GM18507 (cell line): ENCODE data around the gene IMMP2L.

Experiments
- DNase-seq: peaks from one replicate; pipeline ENCODE4 v3.0.0; 2011; ENCODE audit warnings: low read depth; ENCODE audit not compliant: insufficient read length; ENCODE audit errors: extremely low spot score
- FAIRE-seq: peaks from 2 replicates; lab custom pipeline; 2011; peaks lifted over from hg19 to GRCh38; lab: Jason Lieb, UNC

The IMMP2L gene

DNA sequence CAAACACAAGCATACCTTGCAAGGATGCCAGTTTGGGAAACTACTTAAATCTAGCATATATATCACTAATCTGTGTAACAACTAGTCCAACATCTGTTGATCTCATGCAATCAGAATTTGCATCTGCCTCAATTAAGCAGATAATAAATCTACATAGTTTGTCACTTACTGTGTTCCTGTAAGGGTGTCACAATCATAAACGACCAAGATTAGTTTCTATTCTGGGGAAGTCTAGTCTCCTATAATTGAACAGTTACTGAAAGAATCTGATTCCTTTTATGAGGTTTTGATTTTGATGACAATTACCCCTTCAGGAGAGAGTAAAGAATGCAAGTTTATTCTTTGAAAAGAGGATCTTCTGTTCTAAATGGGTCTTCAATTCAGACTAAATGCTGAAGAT, 556.8 kb downstream of the IMMP2L start:
- FAIRE-seq: no peak

DNA sequence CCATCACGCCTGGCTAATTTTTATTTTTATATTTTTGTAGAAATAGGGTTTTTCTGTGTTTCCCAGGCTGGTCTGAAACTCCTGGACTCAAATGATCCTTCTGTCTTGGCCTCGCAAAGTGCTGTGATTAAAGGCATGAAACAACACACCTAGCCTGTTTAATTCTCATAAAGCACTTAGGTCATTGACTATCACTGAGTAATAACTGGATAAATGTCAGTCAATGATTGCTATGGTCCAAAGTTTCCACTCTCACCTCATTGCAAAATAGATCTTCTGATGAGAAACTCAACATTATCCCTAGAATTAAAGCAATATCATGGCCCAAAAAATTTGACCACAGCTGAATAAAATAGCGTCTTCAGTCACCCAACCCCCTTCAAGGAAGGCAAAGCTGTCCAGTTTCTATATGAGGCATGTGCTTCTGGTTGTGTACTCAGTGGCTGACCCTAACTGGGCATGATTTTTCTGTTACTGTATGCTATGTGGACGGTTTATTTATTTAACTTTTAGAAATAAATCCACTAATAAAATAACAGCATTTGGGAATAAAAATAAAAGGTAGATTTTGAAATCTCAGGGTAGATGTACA, 557.9 kb downstream of the IMMP2L start:
- DNase-seq (no peak), FAIRE-seq (no peak)

More for the DNA sequence above, 556.8 kb downstream of the IMMP2L start:
- no peak for DNase-seq

DNA sequence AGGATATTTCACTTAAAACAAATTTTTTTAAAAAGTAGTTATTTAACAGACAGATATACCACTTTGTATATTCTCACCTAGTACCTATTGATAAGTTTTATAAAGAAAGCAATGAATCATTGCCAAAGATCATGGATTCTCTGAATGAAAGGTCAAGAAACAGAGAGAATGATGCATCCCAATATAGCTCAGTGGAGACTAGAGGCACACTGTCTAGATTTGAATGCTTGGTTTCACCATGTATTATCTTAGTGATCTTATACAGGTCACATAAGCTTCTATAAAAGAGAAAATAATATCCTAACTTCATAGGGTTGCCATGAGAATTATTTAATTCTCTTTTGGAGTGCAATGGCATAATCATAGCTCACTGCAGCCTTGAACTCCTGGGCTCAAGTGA, 558.4 kb downstream of the IMMP2L start:
- no peak for FAIRE-seq

DNA sequence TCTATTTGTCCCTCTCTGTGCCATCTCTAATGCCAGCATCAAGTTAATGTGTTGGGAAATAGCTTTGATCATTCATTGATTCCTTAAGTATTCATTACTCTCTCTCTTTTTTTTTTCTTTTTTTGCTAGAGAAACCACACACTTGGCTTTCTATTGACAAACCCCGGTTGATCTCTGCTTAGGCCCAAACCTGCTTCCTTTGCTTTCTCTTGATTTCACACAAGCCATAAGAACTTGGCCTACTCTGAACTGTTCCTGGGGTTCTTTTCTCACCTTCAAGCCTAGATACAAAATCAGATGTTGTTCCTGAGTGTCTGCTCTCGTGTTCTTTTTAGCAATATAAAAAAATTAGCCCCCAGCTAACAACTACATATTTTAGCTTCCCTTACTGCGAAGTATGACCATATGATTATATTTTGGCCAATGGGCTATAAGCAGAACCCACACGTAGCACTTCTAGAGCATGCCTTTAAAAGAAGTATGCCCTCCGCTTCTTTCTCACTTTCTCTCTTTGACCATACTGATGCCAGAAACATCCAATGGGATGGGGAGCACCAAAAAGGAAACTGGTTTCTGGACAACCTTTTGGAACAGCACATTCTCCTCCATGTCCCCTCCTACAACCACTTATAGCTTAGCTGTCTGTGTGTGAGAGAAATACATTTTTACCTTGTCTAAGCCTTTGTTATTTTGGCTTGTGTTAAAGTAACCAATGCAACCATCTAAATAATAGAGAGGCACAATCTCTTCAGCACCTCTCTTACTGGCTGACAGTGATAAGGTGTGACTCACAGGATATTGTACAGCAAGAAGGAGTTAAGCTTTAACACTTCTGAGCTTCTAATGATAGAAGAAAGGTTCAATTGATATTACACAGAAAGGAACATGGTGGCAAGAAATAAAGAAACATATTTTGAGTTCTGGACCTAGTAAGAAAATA, 568.0 kb downstream of the IMMP2L start:
- FAIRE-seq (no peak), DNase-seq (no peak)

More for the DNA sequence above, 558.4 kb downstream of the IMMP2L start:
- no peak for DNase-seq

DNA sequence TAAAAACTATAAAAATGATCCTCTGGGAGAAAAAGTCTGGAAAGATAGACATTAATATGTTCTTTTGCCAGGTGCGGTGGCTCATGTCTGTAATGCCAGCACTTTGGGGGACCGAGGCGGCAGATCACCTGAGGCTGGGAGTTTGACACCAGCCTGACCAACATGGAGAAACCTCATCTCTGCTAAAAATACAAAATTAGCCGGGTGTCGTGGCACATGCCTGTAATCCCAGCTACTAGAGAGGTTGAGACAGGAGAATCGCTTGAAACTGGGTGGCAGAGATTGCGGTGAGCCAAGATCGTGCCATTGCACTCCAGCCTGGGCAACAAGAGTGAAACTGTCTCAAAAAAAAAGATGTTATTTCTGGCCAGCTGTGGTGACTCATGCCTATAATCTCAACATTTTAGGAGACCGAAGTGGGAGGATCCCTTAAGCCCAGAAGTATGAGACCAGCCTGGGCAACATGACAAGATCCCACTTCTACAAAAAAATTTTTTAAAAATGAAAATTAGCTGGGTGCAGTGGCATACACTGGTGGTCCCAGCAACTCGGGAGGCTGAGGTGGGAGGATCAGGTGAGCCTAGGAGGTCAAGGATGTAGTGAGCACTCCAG, 573.3 kb downstream of the IMMP2L start:
- FAIRE-seq (no peak), DNase-seq (no peak)

DNA sequence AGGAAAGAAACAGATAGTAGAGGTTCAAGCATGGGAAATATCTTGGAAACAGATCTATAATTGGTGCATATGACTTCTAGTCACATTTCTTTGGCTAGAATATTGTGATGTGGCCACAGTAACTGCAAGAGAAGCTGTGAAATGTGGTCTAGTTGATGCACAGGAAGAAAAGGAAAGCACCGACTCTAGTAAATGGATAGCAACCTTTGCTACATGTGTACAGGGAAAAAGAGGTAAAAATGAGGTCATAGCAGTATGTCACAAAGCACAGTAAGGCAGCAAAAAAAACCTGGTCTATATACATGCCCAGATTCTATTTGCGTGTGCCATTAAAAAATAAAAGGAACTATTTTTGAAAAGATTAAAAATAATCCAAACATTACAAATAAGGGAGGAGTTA, 573.9 kb downstream of the IMMP2L start:
- FAIRE-seq: no peak
- DNase-seq: no peak

DNA sequence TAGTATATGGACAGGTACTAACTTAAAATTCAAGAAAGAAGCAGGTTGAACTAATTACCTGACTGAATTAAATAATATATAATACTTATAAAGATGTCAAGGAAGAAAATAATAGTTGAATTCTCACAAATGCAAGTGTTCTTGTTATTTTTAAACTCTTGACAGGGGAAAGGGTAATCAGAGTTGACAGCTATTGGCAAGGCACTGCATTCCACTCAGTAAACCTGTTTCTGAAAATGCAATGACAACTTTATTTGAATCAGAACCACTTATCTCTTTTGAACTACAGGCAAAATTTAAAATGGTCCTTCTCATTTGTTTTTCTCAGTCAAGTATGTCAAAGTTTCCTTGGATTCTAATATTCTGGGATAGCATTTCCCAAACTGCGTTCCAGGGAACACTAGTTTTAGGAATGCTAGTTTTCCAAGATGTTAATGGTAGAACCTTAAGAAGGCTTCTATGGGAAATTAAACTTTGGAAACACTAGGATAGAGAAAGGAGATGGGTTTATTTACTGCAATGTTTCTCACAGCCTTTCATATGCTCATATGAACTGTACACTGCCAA, 575.1 kb downstream of the IMMP2L start:
- FAIRE-seq (no peak), DNase-seq (no peak)

DNA sequence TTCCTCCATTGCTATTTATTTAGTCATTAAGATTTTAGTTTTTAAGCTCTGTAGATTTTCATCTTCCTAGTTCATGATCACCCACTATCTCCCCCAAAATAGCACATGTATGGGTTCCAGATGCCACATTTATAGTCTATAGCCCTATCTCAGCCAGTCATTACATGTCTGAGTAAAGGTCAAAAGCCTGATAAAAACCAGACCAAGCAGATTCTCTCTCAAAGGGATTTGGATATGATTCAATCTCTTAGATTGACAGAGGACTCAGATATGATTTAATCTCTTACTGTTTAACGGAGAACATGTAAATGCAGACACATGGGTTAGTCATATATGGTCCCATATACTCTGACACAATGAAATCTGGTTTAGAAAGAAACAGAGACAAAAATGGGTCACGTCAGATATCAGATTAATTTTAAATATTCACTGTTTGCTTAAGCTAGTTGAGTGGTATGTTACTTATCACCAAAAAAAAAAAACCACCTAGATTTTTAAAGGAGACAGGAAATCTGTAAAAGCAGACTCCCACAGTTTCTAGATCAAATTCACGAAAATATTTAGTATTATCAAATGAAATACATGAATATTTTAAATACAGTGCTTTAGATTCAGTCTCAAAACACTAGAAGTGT, 578.4 kb downstream of the IMMP2L start:
- FAIRE-seq: no peak
- DNase-seq: no peak

DNA sequence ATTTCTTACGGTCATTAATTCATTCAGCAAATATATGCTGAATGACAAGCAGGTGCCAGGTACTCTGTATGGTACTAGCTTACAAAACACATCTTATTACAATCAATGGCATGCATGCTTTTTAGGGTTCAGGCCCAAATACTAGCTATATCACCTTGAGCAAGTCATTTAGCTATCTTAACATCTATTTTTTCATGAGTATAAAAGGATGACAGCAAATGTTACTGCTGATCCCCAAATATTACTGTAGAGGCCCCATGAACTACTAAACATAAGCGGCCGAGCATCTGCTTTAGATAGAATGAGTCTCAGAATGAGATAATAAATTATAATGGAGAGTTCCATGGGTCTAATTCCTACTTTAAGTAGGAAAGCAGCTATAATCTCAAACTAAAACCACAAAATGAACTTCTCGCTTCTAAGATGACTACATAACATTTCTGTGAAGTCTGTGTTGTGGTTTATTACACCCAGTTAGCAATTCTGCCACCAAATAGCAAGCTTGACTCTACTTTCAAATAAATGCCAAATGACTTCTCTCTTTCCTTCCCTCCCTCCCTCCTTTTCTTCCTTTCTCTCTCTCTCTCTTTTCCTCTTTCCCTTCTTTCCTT, 585.1 kb downstream of the IMMP2L start:
- no peak for DNase-seq
- FAIRE-seq: no peak

DNA sequence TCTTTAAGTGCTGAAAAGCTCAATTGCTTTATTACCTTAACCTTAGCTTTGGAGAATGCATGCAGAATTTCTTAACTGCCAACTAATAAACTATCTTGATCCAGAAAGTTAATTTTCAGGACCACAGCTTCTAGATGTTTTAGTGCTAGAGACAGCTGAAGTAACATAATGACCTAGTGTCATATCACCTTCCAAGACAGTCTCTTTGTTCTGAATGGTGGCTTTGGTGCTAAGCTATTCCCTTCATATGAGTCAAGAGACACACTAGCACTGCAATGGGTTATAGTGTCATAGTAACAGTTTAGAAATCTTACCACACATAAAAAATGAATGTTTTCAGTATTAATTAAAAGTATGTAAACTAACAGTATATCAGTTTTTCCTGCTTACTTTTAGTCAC, 586.8 kb downstream of the IMMP2L start:
- FAIRE-seq (no peak), DNase-seq (no peak)

DNA sequence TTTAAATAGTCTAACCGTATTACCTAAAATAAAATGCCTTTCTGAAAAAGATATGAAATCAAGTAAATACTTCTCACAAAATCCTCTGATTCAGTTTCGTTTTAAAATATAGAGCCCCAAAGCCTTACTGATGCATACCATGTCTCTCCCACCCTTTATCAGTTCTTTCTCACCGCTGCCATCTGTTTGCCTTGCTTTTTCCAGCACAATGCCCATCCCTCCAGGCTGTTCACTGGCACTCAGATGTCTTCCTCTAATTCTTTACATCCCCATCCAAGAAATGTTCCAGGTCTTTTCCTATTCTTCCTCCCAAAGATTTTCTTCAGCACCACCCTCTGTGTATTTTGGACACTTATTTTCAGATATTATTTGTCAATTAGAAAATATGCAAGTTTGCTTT, 587.9 kb downstream of the IMMP2L start:
- DNase-seq: no peak
- FAIRE-seq: no peak

DNA sequence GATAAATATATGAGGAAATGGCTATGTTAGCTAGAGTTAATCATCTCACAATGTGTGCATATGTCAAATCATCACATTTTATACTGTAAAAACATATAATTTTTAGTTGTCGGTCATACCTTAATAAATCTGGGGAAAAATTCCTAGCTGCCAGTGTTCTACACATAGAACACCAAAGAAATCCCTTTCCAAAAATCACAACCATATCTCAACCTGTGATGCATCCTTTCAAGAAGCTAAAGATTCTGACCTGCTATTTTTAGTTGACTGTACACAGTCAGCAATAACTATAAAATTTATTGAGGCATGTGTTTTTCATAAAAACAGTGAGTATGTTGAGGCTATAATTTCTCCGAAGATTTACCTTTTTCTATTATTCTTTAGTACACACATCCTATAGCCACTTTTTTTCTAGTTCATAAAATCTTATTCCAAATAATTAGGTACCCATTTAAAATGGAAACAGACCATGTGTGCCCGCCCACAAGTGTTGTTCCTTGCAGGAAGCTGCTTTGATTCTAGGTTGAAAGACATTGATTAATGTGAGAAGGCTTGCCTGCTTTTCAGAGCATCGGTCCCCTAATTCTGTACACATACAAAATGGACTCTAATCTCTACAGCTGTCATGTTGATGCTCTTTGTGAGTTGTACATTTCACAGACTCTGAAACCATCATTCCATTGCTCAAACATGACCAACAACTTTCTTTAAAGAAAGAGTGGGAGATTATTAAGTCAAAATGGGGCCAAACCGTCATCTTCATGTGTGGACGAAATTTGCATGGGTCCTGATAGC, 588.9 kb downstream of the IMMP2L start:
- FAIRE-seq (no peak), DNase-seq (no peak)

DNA sequence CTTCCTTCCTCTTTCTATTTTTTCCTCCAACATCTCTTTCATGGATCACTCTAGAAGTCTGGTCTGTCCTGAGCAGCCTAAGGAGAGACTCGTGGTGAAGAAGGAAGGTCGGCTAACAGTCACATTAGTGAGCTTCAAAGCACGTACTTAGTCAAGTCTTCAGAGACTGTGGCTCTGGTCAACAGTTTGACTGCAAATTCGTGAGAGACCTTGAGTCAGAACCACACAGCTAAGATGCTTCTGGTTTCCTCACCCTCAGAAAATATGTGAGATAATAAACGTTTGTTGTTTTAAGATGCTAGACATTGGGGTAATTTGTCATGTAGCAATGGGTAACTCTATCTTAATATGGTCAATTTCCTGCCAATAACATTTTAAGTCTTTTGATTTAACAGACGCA, 597.5 kb downstream of the IMMP2L start:
- DNase-seq: no peak
- FAIRE-seq: no peak

DNA sequence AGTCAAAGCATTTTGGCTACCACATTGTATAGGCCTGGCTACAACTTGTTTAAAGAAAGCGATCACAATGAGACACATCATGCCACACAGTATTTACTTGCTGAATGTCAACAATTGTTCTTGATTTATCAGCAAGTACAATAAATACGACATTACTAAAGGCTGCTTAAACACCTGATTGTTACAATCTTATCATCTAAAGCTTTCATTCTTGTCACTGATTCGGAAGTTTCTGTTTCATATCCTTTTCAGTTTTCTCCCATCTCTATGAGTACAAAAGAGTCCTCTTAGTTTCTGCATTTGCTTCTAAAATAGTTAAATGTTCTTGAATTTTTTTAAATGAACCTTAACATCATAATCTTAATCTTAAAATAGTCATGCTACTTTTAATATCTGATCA, 599.5 kb downstream of the IMMP2L start:
- DNase-seq (no peak), FAIRE-seq (no peak)

DNA sequence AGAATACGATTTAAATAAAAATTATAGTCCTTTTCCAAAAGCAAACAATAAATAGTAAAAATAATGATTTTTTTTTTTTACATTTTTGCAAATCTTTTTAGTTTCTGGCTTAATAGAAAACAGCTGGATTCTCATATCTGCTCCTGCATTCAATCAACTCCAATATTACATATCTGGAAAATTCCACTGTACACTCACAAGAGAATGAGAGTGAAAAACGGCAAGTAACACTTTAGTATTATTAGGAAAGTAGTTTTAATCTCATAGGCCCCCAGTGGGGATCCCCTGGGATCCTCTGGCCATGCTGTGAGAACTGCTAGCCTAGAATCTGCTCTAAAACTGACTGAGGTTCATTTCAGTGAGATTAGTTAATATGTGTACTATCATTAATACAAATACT, 599.9 kb downstream of the IMMP2L start:
- DNase-seq: no peak
- no peak for FAIRE-seq

DNA sequence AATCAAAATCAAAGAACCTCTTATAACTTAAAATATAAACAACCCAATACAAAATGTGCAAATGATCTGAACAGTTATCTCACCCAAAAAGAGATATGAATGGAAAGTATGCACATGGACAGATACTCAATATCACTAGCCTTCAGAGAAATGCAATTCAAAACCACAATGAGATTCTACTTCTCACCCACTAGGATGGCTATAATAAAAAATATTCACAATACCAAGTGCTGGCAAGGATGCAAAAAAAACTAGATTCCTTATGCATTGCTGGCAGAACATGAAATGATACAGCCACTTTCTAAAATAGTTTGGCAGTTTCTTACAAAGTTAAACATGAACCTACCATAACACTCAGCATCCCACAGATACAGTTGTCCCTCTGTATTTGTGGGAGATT, 601.5 kb downstream of the IMMP2L start:
- DNase-seq (no peak), FAIRE-seq (no peak)

DNA sequence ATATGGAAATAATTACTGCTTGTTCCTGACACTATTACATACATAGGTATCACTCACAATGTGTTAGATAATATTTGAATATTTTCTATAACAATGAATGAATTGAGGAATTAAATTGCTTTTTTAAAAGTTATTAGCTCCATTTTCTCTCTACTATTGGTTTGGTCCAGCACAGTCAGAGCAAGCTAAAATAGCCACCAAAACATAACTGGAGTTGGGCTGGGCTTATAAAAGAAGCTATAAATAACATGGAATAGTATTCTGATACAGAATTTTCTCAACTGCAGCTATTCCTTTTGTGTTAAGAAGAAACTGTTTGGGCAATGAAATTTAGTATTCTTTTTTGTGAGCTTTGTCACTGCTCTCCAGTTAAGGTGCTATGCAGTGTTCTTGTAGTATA, 614.0 kb downstream of the IMMP2L start:
- FAIRE-seq (no peak), DNase-seq (no peak)

DNA sequence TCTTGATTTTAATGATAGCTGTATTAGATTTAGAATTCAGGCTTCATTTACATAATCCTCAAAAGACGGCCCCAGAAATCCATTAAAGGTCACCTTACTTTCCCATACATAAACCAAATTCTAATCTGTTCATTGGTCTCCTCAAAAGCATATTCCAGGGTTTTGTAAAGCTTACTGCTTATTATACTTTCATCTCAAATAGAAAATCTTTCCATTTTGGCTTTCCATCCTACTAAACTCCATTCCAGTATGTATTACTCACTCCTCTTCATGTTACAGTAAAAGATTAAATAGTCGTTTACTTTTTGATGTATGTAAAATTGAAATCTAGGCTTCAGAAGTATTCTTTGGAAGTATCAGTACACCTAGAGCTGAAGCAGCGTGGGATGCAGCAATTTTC, 614.9 kb downstream of the IMMP2L start:
- DNase-seq (no peak), FAIRE-seq (no peak)
